H9 (cell line): ENCODE results near the gene CALN1. TPM values are rescaled to one million over a fixed set of nuclear protein-coding genes. Genes with fewer than 3 reads are reported as not detected.

Experiments used
- DNase-seq: peaks from one replicate; pipeline ENCODE4 v3.0.0-alpha.2; 2017
- H2AFZ ChIP-seq: one replicate; pipeline ENCODE4 v1.6.1; 2013; ENCODE audit warnings: mild to moderate bottlenecking, low read length, control low read depth, moderate library complexity
- H2AK5ac ChIP-seq: 2 replicates; pipeline ENCODE4 v1.6.1; 2013; ENCODE audit warnings: low read length, control low read depth, mixed read lengths; ENCODE audit not compliant: insufficient read length
- H2BK120ac ChIP-seq: one replicate; pipeline ENCODE4 v1.6.1; 2013; ENCODE audit warnings: low read depth, mild to moderate bottlenecking, low read length, control low read depth, inconsistent platforms; ENCODE audit not compliant: poor library complexity, severe bottlenecking
- H2BK12ac ChIP-seq: 2 replicates; pipeline ENCODE4 v1.6.1; 2013; ENCODE audit warnings: low read length, control low read depth, mixed read lengths, low read depth; ENCODE audit not compliant: insufficient read length
- H2BK15ac ChIP-seq: 2 replicates; pipeline ENCODE4 v1.6.1; 2013; ENCODE audit warnings: low read depth, low read length, control low read depth
- H2BK20ac ChIP-seq: one replicate; pipeline ENCODE4 v1.6.1; 2013; ENCODE audit warnings: low read depth, mild to moderate bottlenecking, low read length, control low read depth, inconsistent platforms; ENCODE audit not compliant: poor library complexity, severe bottlenecking
- H2BK5ac ChIP-seq: 2 replicates; pipeline ENCODE4 v1.6.1; 2013; ENCODE audit warnings: low read length, control low read depth, mixed read lengths; ENCODE audit not compliant: insufficient read length
- H3K14ac ChIP-seq: 2 replicates; pipeline ENCODE4 v1.6.1; 2013; ENCODE audit warnings: low read length, control low read depth; ENCODE audit not compliant: insufficient read depth
- H3K18ac ChIP-seq: 2 replicates; pipeline ENCODE4 v1.6.1; 2013; ENCODE audit warnings: low read depth, mild to moderate bottlenecking, mixed read lengths, low read length, control low read depth; ENCODE audit not compliant: insufficient read length
- H3K23ac ChIP-seq: 2 replicates; pipeline ENCODE4 v1.6.1; 2013; ENCODE audit warnings: low read length, control low read depth, mixed read lengths, low read depth; ENCODE audit not compliant: insufficient read length
- H3K23me2 ChIP-seq: 2 replicates; pipeline ENCODE4 v1.6.1; 2013; ENCODE audit warnings: low read depth, mild to moderate bottlenecking, mixed read lengths, low read length, control low read depth; ENCODE audit not compliant: insufficient read length, poor library complexity, severe bottlenecking
- H3K27ac ChIP-seq: 2 replicates; pipeline ENCODE4 v1.5.1; 2013; ENCODE audit warnings: low read length, control low read depth, mixed read lengths, low read depth; ENCODE audit not compliant: insufficient read length
- H3K27me3 ChIP-seq: 2 replicates; pipeline ENCODE4 v1.6.1; 2013; ENCODE audit warnings: low read length, control low read depth, inconsistent platforms; ENCODE audit not compliant: insufficient read depth
- H3K4ac ChIP-seq: 2 replicates; pipeline ENCODE4 v1.6.1; 2013; ENCODE audit warnings: low read depth, mild to moderate bottlenecking, control low read depth, inconsistent platforms, low read length, moderate library complexity
- H3K4me1 ChIP-seq: 2 replicates; pipeline ENCODE4 v1.6.1; 2013; ENCODE audit warnings: low read length, control low read depth, inconsistent platforms; ENCODE audit not compliant: insufficient read depth
- H3K4me2 ChIP-seq: 2 replicates; pipeline ENCODE4 v1.6.1; 2013; ENCODE audit warnings: low read length, control low read depth, mixed read lengths; ENCODE audit not compliant: insufficient read length, insufficient read depth
- H3K56ac ChIP-seq: 2 replicates; pipeline ENCODE4 v1.6.1; 2013; ENCODE audit warnings: low read depth, mild to moderate bottlenecking, mixed read lengths, low read length, control low read depth; ENCODE audit not compliant: insufficient read length
- H3K79me1 ChIP-seq: 2 replicates; pipeline ENCODE4 v1.6.1; 2013; ENCODE audit warnings: low read depth, mild to moderate bottlenecking, moderate library complexity, low read length, control low read depth, inconsistent platforms; ENCODE audit not compliant: insufficient read depth, poor library complexity, severe bottlenecking
- H3K79me2 ChIP-seq: 2 replicates; pipeline ENCODE4 v1.6.1; 2013; ENCODE audit warnings: low read length, control low read depth, inconsistent platforms; ENCODE audit not compliant: insufficient read depth
- H3K9ac ChIP-seq: 2 replicates; pipeline ENCODE4 v1.6.1; 2013; ENCODE audit warnings: low read length, control low read depth, mixed read lengths; ENCODE audit not compliant: insufficient read length; ENCODE audit errors: extremely low read depth
- H3K9me3 ChIP-seq: one replicate; pipeline ENCODE4 v1.6.1; 2013; ENCODE audit warnings: low read depth, low read length, inconsistent platforms; ENCODE audit not compliant: control insufficient read depth
- H3T11ph ChIP-seq: one replicate; pipeline ENCODE4 v1.6.1; 2013; ENCODE audit warnings: mild to moderate bottlenecking, low read length, control low read depth, inconsistent platforms
- H4K20me1 ChIP-seq: one replicate; pipeline ENCODE4 v1.6.1; 2013; ENCODE audit not compliant: control insufficient read depth, insufficient read length, insufficient read depth
- H4K5ac ChIP-seq: 2 replicates; pipeline ENCODE4 v1.6.1; 2013; ENCODE audit warnings: low read depth, mild to moderate bottlenecking, mixed read lengths, low read length, control low read depth; ENCODE audit not compliant: insufficient read length
- H4K8ac ChIP-seq: replicated peaks from 2 replicates; pipeline ENCODE4 v1.6.1; 2013; ENCODE audit warnings: low read length, control low read depth, mixed read lengths, low read depth; ENCODE audit not compliant: insufficient read length
- H4K91ac ChIP-seq: 2 replicates; pipeline ENCODE4 v1.6.1; 2013; ENCODE audit warnings: low read depth, mild to moderate bottlenecking, moderate library complexity, mixed read lengths, low read length, control low read depth; ENCODE audit not compliant: insufficient read length
- H3K27ac Mint-ChIP-seq, 3 experiments: 2 replicates in 2 of 3; 3 replicates in 1 of 3; pipeline ENCODE4 v1.8.0; 2020 to 2021; ENCODE audit warnings: mixed read lengths in 3 of 3, mild to moderate bottlenecking in 1 of 3, moderate library complexity in 1 of 3
- H3K27me3 Mint-ChIP-seq: 2 replicates; pipeline ENCODE4 v1.8.0; 2021; ENCODE audit warnings: low read depth, mild to moderate bottlenecking, moderate library complexity, mixed read lengths
- H3K36me3 Mint-ChIP-seq, 3 experiments: 2 replicates in 2 of 3; 3 replicates in 1 of 3; pipeline ENCODE4 v1.8.0; 2020 to 2021; ENCODE audit warnings: low read depth in 3 of 3, mixed read lengths in 3 of 3; ENCODE audit not compliant: insufficient read depth in 1 of 3
- H3K4me1 Mint-ChIP-seq, 2 experiments: 2 replicates each; pipeline ENCODE4 v1.8.0; 2020; ENCODE audit warnings: mixed read lengths in 2 of 2
- H3K4me3 Mint-ChIP-seq, 2 experiments: 2 replicates in 1 of 2; 3 replicates in 1 of 2; pipeline ENCODE4 v1.8.0; 2020 to 2021; ENCODE audit warnings: mild to moderate bottlenecking in 2 of 2, mixed read lengths in 2 of 2, moderate library complexity in 1 of 2
- H3K9me3 Mint-ChIP-seq, 2 experiments: 2 replicates in 1 of 2; 3 replicates in 1 of 2; pipeline ENCODE4 v1.8.0; 2020; ENCODE audit warnings: mild to moderate bottlenecking in 2 of 2, mixed read lengths in 2 of 2, moderate library complexity in 1 of 2
- WGBS: extraction: QIAGEN DNeasy Blood & Tissue Kit; methylation state at CpG from one replicate; pipeline ENCODE4 v1.1.7; 2013; ENCODE audit warnings: missing lambda C conversion rate, low lambda C conversion rate, mixed read lengths; ENCODE audit not compliant: insufficient read length; ENCODE audit errors: extremely low coverage; 5-methylcytosine and 5-hydroxymethylcytosine counted together
- total RNA-seq: library from RNA; stranded (reverse); gene quantifications from 2 replicates; pipeline ENCODE4 v1.2.1, GENCODE V29; 2021
- TF ChIP-seq, protein P1 (sequence below): fragments of 200-600 bp; sonication (generic); conservative IDR thresholded peaks from 3 replicates; pipeline ENCODE4 v1.8.0; 2021; ENCODE audit warnings: antibody characterized with exemption, mild to moderate bottlenecking

Gene CALN1
- total RNA-seq, 1 experiment from 2014 or later = 2.8 TPM

DNA sequence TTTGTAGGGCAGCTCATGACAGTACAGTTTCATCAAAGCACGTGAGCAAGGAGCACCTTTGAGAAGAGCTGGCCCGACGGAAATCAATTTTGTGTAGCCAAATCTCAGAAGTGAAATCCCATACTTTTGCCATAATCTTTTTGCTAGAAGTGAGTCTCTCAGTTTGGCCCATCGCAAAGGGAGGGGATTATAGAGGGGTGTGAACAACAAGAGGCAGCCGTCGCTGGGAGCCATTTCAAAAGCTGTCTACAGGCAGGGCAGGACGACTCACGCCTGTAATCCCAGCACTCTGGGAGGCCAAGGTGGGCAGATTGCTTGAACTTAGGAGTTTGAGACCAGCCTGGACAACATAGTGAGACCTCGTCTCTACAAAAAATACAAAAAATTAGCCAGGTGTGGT, 680.4 kb downstream of the CALN1 start:
- H2BK12ac ChIP-seq = no peak overlapping the region
- Mint-ChIP-seq H3K27ac (peak overlapping the region in 1 of 3 experiments; percentile 76; a peak in 2 of 7 replicates), H3K9me3 (peaks cover 8% of the 10 kb centered on the region in 2 experiments), H3K4me3 (no peak overlapping the region), H3K27me3 (no peaks in the 10 kb centered on the region; the same call in 1 of the 2 replicates), H3K4me1 (peaks cover 14 to 20% of the 10 kb centered on the region in 2 experiments), H3K36me3 (peaks cover 0 to 15% (median 8%) of the 10 kb centered on the region in 3 experiments; a peak in 5 of 7 replicates)
- no peak overlapping the region for H4K5ac ChIP-seq
- H3K4ac ChIP-seq = no peak overlapping the region
- no peak overlapping the region for H2AK5ac ChIP-seq
- H3K4me1 ChIP-seq = no peaks in the 10 kb centered on the region; the same call in 1 of the 2 replicates
- H3K9me3 ChIP-seq = no peaks in the 10 kb centered on the region
- H3K14ac ChIP-seq = no peak overlapping the region
- H4K91ac ChIP-seq = no peak overlapping the region
- H2BK15ac ChIP-seq = no peak overlapping the region
- no peak overlapping the region for H3K56ac ChIP-seq
- H3T11ph ChIP-seq = no peak overlapping the region
- no peaks in the 10 kb centered on the region for H3K79me2 ChIP-seq
- TF ChIP-seq, protein P1, sequence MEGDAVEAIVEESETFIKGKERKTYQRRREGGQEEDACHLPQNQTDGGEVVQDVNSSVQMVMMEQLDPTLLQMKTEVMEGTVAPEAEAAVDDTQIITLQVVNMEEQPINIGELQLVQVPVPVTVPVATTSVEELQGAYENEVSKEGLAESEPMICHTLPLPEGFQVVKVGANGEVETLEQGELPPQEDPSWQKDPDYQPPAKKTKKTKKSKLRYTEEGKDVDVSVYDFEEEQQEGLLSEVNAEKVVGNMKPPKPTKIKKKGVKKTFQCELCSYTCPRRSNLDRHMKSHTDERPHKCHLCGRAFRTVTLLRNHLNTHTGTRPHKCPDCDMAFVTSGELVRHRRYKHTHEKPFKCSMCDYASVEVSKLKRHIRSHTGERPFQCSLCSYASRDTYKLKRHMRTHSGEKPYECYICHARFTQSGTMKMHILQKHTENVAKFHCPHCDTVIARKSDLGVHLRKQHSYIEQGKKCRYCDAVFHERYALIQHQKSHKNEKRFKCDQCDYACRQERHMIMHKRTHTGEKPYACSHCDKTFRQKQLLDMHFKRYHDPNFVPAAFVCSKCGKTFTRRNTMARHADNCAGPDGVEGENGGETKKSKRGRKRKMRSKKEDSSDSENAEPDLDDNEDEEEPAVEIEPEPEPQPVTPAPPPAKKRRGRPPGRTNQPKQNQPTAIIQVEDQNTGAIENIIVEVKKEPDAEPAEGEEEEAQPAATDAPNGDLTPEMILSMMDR = no peak
- H4K20me1 ChIP-seq = no peaks in the 10 kb centered on the region
- H4K8ac ChIP-seq = no peak overlapping the region
- no peak for DNase-seq
- WGBS = no CpG with 5 or more reads among the region's 9 CpGs
- H2BK20ac ChIP-seq = no peak overlapping the region
- no peak overlapping the region for H2AFZ ChIP-seq
- H3K23me2 ChIP-seq = peaks cover 3% of the 10 kb centered on the region
- H2BK5ac ChIP-seq = no peak overlapping the region
- H3K9ac ChIP-seq = no peak overlapping the region
- no peaks in the 10 kb centered on the region for H3K27me3 ChIP-seq
- H2BK120ac ChIP-seq = no peak overlapping the region
- no peaks in the 10 kb centered on the region for H3K79me1 ChIP-seq
- no peak overlapping the region for H3K4me2 ChIP-seq
- no peak overlapping the region for H3K23ac ChIP-seq
- no peak overlapping the region for H3K18ac ChIP-seq
- H3K27ac ChIP-seq = no peak overlapping the region
